ENCODE measurements around the gene C2orf72.

C2orf72 gene

GRCh38 chr2:231068525-231069222 lies 31.4 kb downstream of the C2orf72 start:
- TF ChIP-seq, protein P1, sequence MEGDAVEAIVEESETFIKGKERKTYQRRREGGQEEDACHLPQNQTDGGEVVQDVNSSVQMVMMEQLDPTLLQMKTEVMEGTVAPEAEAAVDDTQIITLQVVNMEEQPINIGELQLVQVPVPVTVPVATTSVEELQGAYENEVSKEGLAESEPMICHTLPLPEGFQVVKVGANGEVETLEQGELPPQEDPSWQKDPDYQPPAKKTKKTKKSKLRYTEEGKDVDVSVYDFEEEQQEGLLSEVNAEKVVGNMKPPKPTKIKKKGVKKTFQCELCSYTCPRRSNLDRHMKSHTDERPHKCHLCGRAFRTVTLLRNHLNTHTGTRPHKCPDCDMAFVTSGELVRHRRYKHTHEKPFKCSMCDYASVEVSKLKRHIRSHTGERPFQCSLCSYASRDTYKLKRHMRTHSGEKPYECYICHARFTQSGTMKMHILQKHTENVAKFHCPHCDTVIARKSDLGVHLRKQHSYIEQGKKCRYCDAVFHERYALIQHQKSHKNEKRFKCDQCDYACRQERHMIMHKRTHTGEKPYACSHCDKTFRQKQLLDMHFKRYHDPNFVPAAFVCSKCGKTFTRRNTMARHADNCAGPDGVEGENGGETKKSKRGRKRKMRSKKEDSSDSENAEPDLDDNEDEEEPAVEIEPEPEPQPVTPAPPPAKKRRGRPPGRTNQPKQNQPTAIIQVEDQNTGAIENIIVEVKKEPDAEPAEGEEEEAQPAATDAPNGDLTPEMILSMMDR (IDR thresholded peaks at IDR 0.05; ENCODE audit: control extremely low read depth, extremely low read depth, low read depth, missing control alignments): no peak
- ChIA-PET CTCF (interaction anchor here (1.0 to 3.4 kb wide), 6 partner anchors 8 to 35 kb away, joined by 3 to 18 read pairs (median 8); partner anchors contain the start of gene PSMD1), POLR2A (interaction anchor here (1.2 kb wide), 1 partner anchor 383 kb away, joined by 4 read pairs; no protein-coding TSS in a partner anchor)
- no peak for DNase-seq (ENCODE audit: extremely low spot score)

DNA sequence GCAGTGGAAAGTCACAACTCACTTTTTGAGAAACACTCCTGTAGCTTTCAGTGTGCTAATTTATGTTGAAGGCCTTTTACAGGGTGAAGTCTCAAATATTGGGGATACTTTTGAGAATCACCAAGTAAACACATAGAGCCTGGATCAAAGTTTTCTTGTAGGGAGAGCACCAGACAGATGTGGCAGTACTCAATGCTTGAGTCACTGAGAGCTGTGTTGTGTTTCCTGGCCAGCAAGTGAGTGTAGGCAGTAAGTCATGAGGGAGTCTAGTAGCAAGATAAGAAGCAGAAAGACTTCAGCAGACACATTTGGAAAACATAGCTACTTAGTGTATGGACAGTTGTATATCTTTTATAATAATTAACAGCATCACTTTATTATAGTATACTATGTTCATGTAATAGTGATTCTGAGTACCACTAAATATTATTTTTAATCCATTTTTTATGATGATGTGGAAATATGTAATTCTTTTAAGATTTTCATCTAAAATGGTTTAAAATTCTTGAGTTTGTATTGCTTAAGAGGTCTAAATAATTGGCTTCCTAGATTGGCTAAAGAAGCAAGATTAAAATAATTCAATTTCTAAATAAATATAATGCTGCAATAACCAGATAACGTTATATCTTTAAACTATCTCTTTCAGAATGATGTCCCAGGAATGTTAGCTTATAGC lies 32.2 kb downstream of the C2orf72 start:
- TF ChIP-seq, protein P1 (IDR thresholded peaks at IDR 0.05; ENCODE audit: control extremely low read depth, extremely low read depth, low read depth, missing control alignments): no peak
- no peak for DNase-seq (ENCODE audit: extremely low spot score)
- CTCF ChIA-PET: interaction anchor here (1.0 to 2.5 kb wide), 7 partner anchors 11 to 220 kb away, joined by 3 to 11 read pairs (median 5); partner anchors contain the start of gene PSMD1
- POLR2A ChIA-PET: no interaction called here

DNA sequence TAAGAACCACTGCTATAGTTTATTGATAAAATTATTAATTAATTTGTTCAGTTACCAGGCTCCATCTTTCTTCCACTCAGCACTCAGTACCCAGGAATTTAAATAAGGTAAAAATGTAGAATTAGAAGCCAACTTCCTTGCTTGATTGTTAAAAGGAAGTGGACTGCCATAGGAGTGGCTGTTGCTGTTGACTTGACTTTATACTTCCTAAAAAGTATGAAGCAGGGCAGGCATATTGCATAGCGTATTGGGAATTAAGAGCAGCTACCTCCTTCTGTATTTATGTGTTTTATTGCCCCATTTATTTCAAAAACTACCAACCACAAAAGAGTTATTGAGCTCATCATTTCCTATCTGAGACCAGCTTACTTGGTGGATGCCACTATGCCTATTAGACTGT lies 47.2 kb downstream of the C2orf72 start:
- no peak for DNase-seq (ENCODE audit: extremely low spot score)

GRCh38 chr2:231088754-231089153 lies 51.4 kb downstream of the C2orf72 start:
- TF ChIP-seq, protein P1 (IDR thresholded peaks at IDR 0.05; ENCODE audit: control extremely low read depth, extremely low read depth, low read depth, missing control alignments): no peak
- POLR2A ChIA-PET: no interaction called here

More for the DNA sequence above, 47.2 kb downstream of the C2orf72 start:
- POLR2A ChIA-PET: no interaction called here
- CTCF ChIA-PET: interaction anchor here (0.6 to 2.8 kb wide), 5 partner anchors 11 to 213 kb away, joined by 3 to 13 read pairs (median 5); no protein-coding TSS in a partner anchor
- TF ChIP-seq, protein P1 (IDR thresholded peaks at IDR 0.05; ENCODE audit: control extremely low read depth, extremely low read depth, low read depth, missing control alignments): no peak

GRCh38 chr2:231093933-231094332 lies 56.6 kb downstream of the C2orf72 start:
- POLR2A ChIA-PET: no interaction called here
- no peak for DNase-seq (ENCODE audit: extremely low spot score)
- CTCF ChIA-PET: interaction anchor here (0.7 to 3.2 kb wide), 4 partner anchors 10 to 319 kb away, joined by 3 to 17 read pairs (median 4); no protein-coding TSS in a partner anchor
- TF ChIP-seq, protein P1 (IDR thresholded peaks at IDR 0.05; ENCODE audit: control extremely low read depth, extremely low read depth, low read depth, missing control alignments): no peak

More at GRCh38 chr2:231088754-231089153, 51.4 kb downstream of the C2orf72 start:
- CTCF ChIA-PET: interaction anchor here (0.7 to 3.5 kb wide), 7 partner anchors 15 to 469 kb away, joined by 3 to 17 read pairs (median 3); no protein-coding TSS in a partner anchor
- no peak for DNase-seq (ENCODE audit: extremely low spot score)

- no peak for DNase-seq (ENCODE audit: extremely low spot score)
- TF ChIP-seq, protein P1 (IDR thresholded peaks at IDR 0.05; ENCODE audit: control extremely low read depth, extremely low read depth, low read depth, missing control alignments): no peak
- CTCF ChIA-PET: interaction anchor here (0.7 to 3.2 kb wide), 9 partner anchors 9 to 358 kb away, joined by 3 to 17 read pairs (median 4); no protein-coding TSS in a partner anchor
- POLR2A ChIA-PET: no interaction called here
Measured at GRCh38 chr2:231094736-231095346, 57.5 kb downstream of the C2orf72 start.

Data from GM10248 (cell line).